Kasumi-1 (cell line): ENCODE results near the gene ASTN1.
A peak's percentile ranks its signal among the peaks of the same experiment; 100 is the strongest.

Experiments
- DNase-seq, 2 experiments: peaks; one replicate each; lab custom pipeline; 2025; lab: John Stamatoyannopoulos, UW

Gene ASTN1

DNA sequence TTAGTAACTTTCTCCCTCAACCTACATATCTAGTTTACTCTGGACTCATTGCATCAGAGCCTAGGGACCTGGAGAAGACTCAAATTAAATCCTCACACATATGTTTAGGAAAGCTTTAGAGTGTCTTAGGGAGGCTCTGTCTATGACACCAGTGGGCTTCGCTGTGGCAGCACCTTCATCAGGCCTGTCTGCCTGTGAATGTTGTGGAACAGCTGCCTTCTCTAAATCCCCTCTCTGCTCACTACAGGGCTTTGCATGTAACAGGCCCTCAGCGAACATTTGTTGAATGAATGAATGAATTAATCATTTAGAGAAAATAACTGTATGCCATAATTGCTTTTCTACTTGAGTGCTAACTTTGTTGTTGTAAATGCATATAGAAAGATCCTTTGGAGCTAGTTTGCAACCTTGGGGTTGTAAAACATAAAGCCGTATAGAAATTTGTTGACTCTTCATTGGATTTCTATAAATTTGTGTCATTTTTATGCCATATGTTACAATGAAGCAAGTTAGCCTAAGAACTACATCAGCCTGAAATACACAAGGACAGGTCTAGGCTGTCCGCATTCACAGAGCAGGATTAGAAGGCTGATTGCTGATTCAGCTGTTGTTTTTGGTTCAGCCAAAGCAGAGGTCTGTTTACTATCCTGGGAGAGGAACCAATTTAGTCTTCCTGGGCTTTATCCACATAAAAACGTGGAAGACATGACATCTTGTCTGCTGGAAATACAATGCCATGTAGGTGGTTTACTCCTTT is 238.0 kb downstream of the ASTN1 start:
- no peak for DNase-seq

DNA sequence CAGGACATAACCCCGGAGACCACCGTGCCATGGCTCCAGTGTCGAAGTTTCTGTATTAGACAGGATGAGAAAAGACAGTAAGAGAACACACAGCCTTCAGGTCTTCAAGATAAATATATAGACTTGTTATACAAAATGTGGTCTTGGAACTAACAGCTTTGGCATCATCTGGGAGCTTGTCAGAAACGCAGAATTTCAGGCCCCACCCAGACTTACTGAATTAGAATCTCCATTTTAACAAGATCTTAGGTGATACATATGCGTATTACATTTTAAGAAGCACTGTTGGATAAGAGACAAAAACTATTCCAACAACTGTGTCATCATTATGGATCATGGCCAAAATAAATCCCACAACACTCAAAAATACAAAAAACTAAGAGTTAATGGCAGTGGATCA is 239.3 kb downstream of the ASTN1 start:
- DNase-seq, result no peak

DNA sequence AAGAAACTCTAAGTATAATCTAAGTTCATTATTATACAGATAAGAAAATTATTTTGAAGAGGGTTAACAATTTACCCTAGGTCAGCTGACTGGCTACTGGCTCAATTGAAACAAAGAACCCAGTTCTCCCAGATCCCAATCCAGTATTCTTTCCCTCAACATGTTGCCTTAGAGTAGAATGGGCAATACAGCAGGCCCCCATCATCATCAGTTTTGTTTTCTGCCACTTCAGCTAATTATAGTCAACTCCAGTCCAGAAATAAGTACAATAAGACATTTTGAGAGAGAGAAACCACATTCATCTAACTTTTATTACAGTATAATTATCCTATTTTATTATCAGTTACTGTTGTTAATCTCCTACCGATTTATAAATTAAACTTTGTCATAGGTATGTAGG is 241.2 kb downstream of the ASTN1 start:
- no peak for DNase-seq

DNA sequence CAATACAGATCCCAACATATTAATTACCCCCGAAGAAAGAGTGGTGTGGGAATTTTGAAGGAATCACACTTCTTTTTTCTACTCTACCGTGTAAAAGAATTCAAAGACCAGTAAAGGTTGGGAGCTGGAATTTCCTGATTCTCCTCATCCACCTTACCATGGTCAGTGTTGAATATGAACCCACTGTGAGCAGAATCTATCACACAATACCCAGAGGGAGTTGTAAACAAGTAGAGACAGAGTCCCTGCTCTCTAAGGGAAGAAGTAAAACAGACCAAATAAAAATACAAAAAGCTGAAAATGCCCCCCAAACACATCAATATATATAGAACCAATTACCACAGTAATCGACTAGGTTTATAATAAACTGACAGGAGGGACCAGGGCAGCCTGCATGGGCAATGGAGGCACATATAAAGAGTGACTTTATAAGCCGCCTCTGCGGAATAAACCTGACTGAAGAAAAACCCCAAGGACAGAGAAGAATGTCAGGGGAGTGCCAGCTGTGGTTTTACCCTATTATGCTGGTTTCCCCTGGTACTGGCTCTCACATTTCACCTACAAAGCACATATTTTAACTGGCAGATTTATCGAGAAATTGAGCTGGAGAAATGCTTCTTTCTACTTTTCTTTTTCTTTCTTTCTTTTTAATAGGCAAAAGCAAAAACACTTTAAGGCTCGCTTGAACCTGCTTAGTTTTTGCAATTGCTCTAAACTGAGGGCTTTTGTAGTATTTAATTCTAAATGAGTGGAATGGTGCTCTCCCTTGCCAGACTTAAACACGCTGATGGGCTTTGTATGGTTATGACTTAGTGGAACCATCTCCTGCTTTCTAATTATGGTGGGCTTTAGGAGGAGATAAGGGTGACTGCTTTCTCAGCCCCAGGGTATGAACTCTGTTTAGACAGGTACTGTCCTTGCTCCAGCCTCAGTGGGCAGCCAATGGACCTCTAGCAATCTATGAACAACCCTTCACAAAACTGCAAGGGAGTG is 244.8 kb downstream of the ASTN1 start:
- no peak for DNase-seq

DNA sequence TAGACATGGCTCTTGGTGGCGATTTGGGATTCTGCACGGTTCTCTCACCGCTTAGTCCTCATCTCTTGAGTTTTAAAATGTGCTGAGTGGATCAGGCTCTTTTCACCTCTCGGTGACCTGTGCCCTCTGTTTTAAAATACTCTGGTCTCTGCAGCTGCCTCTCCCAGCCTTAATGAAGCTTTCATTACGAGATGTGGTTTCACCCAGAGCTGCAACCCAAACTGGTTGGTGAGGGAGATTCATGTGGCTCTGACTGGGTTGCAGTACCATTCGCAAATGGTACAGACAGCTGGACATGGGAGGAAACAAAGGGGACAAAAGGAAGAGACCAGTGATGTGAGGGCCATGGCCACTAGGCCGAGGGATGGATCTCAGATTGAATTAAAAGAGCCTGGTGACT is 258.9 kb downstream of the ASTN1 start:
- DNase-seq, result no peak

DNA sequence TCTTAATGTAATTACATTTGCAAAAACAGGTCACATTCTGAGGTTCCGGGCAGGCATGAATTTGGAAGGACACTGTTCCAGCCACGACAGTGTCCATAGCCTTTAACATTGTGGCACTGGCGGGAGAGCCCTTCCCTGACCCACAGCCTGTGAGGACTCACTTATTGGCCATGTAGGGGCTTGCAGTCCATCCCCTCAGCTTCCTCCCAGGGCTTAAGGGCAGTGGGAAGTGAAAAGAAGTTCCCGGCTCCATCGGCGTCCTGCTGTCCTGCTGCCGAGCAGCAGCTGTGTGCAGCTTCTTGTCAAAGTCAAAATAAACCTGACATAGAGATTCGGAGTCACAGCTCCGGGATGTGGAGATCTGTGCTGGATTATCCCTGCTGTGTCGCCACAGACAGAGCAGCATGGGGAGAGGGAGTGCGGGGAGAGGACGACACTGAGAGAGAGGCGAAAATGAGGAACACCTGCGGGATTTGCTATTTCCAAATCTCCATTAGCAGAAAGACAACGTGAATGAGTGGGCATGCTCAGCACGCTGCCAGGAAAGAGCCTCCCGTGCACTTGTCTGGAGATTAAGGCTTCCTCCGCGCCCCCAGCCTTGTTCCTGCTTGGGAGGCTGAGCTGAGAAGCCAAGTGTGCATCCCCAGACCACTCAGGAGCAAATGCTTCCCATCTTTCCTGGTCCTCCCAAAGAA is 260.3 kb downstream of the ASTN1 start:
- no peak for DNase-seq

DNA sequence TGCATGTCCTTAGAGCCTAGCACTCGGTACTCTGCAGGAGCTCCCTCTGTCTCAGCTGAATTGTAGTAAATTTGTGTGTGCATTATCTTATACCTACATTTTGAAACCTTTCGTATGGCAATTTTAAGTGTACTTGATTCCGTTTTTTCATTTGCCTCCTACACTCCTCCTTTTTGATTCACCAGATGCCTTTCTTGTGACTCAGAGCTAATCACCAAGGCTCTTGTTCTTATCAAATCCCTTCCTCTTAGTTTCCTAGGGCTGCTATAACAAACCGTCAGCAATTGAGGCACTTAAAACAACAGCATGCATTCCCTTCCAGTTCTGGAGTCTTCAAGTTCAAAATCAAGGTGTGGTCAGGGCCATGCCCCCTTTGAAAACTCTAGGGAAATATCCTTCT is 261.0 kb downstream of the ASTN1 start:
- DNase-seq, result no peak

DNA sequence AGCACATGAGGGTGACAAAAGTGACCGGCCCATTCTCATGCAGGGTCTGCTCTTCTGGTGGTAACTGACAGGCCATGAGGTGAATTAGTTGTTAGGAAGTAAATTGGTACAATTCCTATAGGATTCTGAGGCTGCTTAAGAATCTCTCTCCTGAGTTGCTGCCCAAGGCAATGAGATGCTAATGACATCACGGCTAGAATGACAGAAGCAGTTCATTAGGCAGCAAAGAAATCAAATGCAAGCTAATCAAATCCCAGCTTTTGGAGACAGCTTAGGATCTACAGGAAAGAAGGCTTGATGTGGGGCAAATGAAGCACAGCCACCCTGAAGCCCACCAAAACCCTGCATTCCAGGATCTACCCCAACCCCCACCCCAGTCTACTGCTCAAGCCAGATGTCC is 265.2 kb downstream of the ASTN1 start:
- no peak for DNase-seq

DNA sequence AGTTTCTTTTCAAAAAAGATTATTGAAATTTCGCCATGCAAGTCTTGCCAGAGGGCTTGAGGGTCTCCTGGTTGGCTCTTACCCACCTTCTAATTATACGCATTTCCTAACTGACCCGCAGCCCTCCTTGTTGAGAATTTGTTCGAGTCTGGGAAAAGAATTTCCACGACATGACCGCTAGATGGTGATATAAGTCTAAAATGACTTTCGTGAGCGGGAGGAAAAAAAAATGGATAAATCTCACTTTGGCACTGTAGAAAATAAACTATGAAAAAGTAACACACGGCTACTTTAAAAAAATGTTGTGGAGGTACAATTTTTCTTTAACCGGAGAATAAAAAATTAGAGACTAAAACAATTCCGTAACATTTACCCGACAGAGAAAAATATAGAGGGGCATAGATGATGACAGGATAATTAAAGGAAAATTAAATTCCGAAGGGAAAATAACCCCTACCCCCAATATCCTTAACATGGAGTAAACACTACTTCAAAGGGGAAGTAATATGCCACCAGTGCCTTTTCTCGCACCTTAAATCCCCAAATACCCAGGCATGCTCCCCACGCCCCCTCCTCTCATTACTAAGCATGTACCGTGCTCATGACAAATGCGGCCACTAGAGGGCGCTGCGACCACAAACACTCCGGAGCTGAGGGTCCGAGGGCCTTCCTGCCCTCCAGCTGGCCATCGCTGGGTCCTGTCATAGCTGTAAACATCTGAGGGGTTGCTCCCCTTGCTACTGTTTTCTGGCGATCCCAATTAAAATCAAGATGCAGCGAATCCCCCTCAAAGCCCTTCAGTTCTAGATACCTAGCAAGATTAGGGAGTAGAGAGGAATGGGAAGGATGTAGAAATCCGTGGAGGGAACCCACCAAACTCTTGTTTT is 266.9 kb downstream of the ASTN1 start:
- DNase-seq, result peak; percentile 67 to 70

DNA sequence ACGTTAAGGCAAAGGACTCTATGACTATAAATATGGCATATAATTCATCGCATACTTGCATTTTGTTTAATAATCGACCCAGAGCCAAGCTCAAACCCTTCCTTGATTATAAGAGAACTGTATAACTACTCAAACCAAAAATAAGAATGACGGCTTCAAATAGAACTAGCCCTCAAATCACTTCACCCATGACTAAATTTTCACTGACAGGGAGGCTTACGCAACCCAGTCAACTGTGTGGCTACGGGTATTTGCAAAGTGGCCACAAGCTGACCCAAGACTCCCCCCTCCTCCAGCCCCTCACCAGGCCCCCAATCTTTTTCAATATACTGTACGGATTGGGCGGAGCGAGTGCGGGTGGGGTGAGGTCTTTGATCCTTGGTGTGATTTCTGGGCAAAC is 268.3 kb downstream of the ASTN1 start:
- DNase-seq, result no peak

DNA sequence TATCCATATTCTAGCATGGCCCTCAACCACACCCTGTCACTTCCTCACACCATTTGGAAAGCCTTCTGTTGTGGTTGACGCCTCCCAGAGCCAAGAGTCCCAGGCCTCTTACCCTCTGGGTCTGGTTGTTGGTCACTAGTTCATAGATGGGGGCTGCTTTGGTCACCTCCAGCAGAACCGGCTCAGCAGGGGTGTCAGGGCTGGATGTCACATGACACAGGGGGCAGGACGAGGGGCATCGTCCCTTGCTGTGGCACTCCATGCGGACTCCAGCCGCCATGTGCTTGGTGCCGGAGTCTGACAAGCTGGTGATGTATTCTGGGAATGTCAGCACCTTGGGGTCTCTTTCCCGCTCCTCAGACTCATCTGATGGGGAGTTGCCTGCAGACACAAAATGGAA is 270.1 kb downstream of the ASTN1 start:
- no peak for DNase-seq

DNA sequence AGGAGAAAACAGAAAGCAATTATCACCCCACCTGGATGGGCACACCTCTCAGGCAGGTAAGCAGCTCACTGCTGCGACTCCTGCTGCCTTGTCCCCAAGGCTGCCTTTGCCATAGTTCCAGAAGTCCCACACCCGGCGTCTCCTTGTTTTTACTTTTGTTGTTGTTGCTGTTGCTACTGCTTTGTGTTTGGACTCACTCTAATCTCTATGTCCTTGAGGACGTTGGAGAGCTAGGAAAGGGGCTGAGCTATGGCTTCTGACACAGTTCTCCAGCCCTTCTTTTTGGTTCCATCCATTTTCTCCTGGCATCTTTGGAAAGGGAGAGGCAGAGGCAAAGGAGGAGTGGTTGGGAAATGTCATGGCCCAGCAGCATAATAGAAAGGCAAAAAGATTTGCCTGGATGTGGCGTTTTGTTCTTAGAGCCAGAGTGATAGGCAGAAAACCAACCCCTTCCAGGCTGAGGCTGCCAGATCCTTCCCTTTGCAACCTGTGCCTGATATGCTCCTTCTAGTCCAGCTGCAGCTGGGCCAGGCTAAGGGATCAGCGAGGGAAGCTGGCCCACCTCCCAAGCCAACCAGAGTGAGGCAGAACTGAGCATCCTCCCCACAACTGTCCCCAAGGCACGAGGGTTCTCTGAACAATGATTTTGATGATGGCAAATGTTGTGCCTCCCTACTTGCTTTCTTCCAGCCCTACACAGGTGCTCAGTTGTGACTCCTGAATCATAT is 270.7 kb downstream of the ASTN1 start:
- DNase-seq, result no peak

DNA sequence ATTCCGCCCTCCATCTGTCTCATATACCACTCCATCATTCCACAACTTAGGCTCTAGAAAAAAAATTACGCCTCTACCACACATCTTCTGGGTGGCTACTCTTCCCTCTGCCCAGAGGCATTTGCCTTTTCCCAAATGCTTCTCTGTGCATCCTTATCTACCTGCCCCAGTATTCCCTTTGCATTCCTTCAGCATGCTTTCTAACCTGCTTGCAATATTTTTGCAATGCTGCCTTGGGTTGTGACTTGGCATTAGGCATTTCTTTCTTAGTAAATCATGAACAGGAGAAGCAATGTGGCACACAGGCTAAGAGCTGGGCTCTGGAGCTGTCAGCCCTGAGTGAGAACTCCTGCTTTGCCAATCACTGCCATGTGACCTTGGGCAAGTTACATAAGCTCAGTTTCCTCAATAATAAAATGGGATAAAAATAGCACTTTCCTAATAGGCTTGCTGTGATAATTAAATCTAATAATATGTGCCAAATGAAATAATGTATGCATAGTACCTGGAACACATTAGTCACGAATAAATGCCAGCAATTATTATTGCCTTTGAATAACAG is 276.0 kb downstream of the ASTN1 start:
- no peak for DNase-seq

DNA sequence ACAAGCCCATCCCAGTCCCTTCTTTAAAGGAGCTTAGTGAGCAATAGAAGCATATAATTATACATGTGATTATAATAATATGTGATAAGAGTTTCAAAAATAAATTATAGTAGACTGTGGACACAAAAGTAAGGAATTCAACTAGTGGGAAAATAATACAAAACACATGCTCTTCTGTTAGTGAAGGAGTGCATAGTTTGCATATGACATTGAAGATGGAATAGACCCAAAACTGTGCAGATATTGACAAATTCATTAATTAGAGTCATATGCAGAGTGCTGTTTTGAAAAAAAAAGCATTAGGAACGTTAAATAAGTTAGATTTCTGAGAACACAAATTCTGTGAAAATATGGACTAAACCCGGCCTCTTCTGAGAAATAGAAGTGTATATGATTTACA is 278.8 kb downstream of the ASTN1 start:
- no peak for DNase-seq

DNA sequence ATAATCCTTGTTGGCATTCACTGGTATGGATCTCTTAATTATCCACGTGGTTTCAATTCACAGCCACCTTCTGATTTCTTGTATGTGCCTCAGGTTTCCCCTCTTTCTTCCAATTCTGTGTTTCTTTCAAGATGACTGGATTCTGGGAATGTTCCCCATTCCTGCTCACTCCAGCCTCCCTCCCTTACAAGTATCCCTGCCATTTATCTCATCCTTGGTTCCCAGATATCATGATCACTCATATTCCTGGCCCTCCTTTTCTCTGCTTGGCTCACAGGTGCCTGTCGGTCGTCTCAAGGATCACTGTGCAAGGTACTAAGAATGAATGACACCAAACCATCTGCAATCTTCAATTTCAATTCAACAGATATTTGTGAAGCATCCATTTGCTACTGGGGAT is 279.2 kb downstream of the ASTN1 start:
- DNase-seq, result no peak

DNA sequence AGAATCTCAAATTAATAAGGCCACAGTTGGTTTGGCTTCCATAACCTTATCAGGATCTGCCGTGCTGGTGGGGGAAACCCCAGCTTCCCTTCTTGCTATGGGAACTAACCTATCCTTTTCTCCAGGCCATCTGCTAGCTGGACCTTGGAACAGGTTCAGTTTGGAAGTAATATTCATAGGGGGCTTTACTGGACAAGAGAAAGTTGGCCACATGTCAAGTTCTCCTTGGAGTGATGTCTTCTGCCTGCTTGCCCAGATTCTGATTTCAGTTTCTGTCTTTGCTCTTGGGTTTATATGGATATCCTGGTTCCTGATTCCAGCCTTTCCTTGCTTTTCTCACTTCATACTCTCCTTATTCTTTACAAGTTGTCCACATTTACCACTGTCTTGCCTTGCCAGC is 279.6 kb downstream of the ASTN1 start:
- DNase-seq, result no peak

DNA sequence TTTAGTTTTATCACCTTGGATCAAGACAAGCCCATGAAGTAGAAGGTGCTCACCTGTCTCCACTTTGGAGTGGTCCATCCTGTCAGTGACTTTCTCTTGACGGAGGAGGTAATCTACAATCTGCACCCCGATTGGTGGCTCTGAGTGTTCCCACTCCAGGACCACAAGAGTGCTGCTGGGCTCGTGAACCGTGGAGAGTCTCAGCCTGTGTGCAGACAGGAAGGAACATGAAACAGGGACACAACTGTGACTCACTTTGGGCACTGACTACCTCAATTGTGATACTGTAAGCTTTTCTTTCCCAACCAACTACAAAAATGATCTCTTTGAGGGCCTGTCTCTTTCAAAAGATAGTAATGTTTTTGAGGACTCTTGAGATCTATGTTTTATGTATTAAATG is 280.2 kb downstream of the ASTN1 start:
- DNase-seq, result no peak

DNA sequence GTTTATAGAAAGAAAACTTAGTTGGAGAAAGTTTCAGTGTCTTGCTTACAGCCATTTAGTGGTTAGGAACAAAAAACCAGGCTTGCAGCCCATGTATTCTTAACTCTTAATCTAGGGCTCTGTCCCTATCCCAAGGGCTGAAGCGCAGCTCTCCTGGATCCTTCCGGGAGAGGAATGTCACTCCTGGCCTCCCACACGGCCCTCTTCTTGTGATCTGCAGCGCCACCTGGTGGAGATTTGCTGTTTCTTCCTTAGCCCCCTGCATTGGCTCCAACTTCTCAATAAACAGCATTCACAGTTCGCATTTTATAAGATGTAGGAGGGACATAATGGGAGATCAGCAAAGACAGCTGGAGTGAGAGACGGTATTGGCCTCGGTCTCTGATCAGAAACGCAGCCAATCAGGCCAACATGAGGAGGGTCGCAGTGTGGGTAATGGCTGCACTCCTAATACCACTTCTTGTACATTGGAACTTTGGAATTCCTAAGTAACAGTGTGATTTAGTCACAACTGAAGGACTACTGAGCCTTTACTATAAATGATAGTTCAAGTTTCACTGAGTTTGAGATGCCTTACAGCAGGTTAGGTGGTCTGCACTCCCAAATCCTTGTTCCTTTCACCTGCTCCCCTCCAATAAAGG is 283.4 kb downstream of the ASTN1 start:
- DNase-seq, result peak; percentile 49 to 58

DNA sequence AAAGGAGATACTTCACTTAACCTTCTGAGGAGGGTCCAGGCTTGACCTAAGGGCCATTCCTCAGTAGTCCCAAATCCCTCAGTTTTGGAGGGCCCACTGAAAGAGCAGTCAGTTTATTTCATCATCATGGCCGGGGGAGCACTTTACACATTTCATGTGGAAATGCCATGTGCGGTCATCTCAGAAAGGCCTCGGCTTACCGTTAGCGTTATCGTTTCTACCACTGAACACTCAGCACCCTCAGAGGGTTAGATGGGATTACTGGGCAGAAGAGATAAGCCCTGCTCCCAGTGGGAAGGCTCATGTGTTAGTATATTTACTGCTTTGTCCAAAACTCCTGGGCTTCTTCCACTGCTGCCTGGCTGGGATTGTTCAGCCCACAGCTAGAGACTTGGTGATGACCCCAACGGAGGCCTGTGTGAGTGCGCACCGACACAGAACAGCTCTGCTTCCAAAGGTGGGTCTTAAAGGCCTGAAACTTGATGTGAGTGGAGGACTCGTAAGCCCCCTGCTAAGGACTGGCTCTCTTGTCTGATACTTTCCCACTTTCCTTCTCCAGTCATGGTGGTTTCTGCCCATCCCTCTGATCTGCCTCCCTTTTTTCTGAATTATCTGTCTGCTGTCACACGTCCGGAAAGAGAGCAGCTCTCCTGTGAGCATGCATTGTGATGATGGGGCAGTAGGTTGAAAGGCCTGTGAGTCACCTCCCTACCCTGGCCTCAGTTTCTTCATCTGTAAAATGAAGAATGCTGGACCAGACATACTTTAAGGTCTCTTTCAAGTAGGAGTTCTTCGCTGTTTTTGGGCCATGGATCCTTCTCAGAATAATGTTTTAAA is 284.5 kb downstream of the ASTN1 start:
- DNase-seq, result no peak
